Adipocyte (in vitro differentiated cells): ENCODE data around the gene DCLRE1B.

Experiments
- DNase-seq: peaks from one replicate; pipeline ENCODE4 v3.0.0-alpha.2; 2015; ENCODE audit warnings: low read depth
- H3K27me3 ChIP-seq: replicated peaks from 2 replicates; pipeline ENCODE4 v1.7.0; 2013; ENCODE audit warnings: mild to moderate bottlenecking, low read length, moderate library complexity; ENCODE audit not compliant: control insufficient read depth, insufficient read depth
- H3K36me3 ChIP-seq: 2 replicates; pipeline ENCODE4 v1.7.0; 2013; ENCODE audit warnings: low read length, mild to moderate bottlenecking, moderate library complexity; ENCODE audit not compliant: control insufficient read depth, insufficient read depth, severe bottlenecking
- H3K4me1 ChIP-seq: 2 replicates; pipeline ENCODE4 v1.7.0; 2013; ENCODE audit warnings: mild to moderate bottlenecking, low read length, moderate library complexity; ENCODE audit not compliant: control insufficient read depth, insufficient read depth
- H3K4me3 ChIP-seq: 2 replicates; pipeline ENCODE4 v1.7.0; 2013; ENCODE audit warnings: mild to moderate bottlenecking, low read length, moderate library complexity
- H3K9ac ChIP-seq: 2 replicates; pipeline ENCODE4 v1.7.0; 2013; ENCODE audit warnings: mild to moderate bottlenecking, low read length, moderate library complexity
- H3K9me3 ChIP-seq: 2 replicates; pipeline ENCODE4 v1.7.0; 2013; ENCODE audit warnings: mild to moderate bottlenecking, low read length, moderate library complexity; ENCODE audit not compliant: control insufficient read depth

DCLRE1B gene

GRCh38 chr1:113958691-113959090, 53.6 kb downstream of the DCLRE1B start:
- H3K36me3 ChIP-seq, result peaks cover 67% of the 10 kb centered on the region
- peak; percentile 36 for DNase-seq
- H3K4me1 ChIP-seq, result no peaks in the 10 kb centered on the region
- H3K4me3 ChIP-seq, result no peak overlapping the region
- H3K9ac ChIP-seq, result no peak overlapping the region
- no peaks in the 10 kb centered on the region for H3K9me3 ChIP-seq
- no peaks in the 10 kb centered on the region for H3K27me3 ChIP-seq

DNA sequence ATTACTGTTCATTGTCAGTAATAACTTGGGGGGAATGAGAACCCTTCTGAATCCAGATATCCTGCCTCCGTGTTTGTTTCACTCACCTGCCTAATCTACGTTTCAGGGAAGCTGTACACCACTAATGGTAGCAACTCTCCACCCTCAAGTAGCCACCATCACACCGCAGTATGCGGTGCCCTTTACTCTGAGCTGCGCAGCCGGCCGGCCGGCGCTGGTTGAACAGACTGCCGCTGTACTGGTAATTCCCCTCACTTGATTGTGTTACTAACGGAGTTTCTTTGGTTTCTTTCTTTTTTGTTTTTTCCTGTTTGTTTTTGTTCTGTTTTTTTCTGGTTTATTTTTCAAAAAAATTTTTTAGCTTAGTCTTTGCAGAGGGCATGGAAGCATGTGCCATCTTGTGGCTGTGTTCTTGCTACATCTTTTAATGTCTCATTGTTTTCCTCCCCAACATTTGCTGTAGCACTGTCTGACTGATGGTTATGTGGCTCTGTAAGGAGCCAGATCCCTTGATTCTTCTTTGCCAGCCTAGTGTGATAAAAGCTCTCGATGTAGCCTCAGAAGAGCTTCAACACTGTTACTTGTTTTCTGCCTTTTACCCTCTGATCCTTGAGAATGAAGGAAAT, 58.3 kb downstream of the DCLRE1B start:
- Histone ChIP-seq H3K36me3 (peaks cover 58% of the 10 kb centered on the region), H3K27me3 (no peaks in the 10 kb centered on the region), H3K9ac (no peak overlapping the region), H3K9me3 (no peaks in the 10 kb centered on the region), H3K4me3 (no peak overlapping the region), H3K4me1 (peaks cover 13% of the 10 kb centered on the region)
- peak; percentile 29 for DNase-seq
